H9 (cell line): ENCODE data around the gene CASP14. TPM values are rescaled to one million over a fixed set of nuclear protein-coding genes. Genes with fewer than 3 reads are reported as not detected.

Source experiments
- DNase-seq: peaks from one replicate; pipeline ENCODE4 v3.0.0-alpha.2; 2017
- H2AFZ ChIP-seq: one replicate; pipeline ENCODE4 v1.6.1; 2013; ENCODE audit warnings: mild to moderate bottlenecking, low read length, control low read depth, moderate library complexity
- H2AK5ac ChIP-seq: 2 replicates; pipeline ENCODE4 v1.6.1; 2013; ENCODE audit warnings: low read length, control low read depth, mixed read lengths; ENCODE audit not compliant: insufficient read length
- H2BK120ac ChIP-seq: one replicate; pipeline ENCODE4 v1.6.1; 2013; ENCODE audit warnings: low read depth, mild to moderate bottlenecking, low read length, control low read depth, inconsistent platforms; ENCODE audit not compliant: poor library complexity, severe bottlenecking
- H2BK12ac ChIP-seq: 2 replicates; pipeline ENCODE4 v1.6.1; 2013; ENCODE audit warnings: low read length, control low read depth, mixed read lengths, low read depth; ENCODE audit not compliant: insufficient read length
- H2BK15ac ChIP-seq: 2 replicates; pipeline ENCODE4 v1.6.1; 2013; ENCODE audit warnings: low read depth, low read length, control low read depth
- H2BK20ac ChIP-seq: one replicate; pipeline ENCODE4 v1.6.1; 2013; ENCODE audit warnings: low read depth, mild to moderate bottlenecking, low read length, control low read depth, inconsistent platforms; ENCODE audit not compliant: poor library complexity, severe bottlenecking
- H2BK5ac ChIP-seq: 2 replicates; pipeline ENCODE4 v1.6.1; 2013; ENCODE audit warnings: low read length, control low read depth, mixed read lengths; ENCODE audit not compliant: insufficient read length
- H3K14ac ChIP-seq: 2 replicates; pipeline ENCODE4 v1.6.1; 2013; ENCODE audit warnings: low read length, control low read depth; ENCODE audit not compliant: insufficient read depth
- H3K18ac ChIP-seq: 2 replicates; pipeline ENCODE4 v1.6.1; 2013; ENCODE audit warnings: low read depth, mild to moderate bottlenecking, mixed read lengths, low read length, control low read depth; ENCODE audit not compliant: insufficient read length
- H3K23ac ChIP-seq: 2 replicates; pipeline ENCODE4 v1.6.1; 2013; ENCODE audit warnings: low read length, control low read depth, mixed read lengths, low read depth; ENCODE audit not compliant: insufficient read length
- H3K23me2 ChIP-seq: 2 replicates; pipeline ENCODE4 v1.6.1; 2013; ENCODE audit warnings: low read depth, mild to moderate bottlenecking, mixed read lengths, low read length, control low read depth; ENCODE audit not compliant: insufficient read length, poor library complexity, severe bottlenecking
- H3K27ac ChIP-seq: 2 replicates; pipeline ENCODE4 v1.5.1; 2013; ENCODE audit warnings: low read length, control low read depth, mixed read lengths, low read depth; ENCODE audit not compliant: insufficient read length
- H3K27me3 ChIP-seq: 2 replicates; pipeline ENCODE4 v1.6.1; 2013; ENCODE audit warnings: low read length, control low read depth, inconsistent platforms; ENCODE audit not compliant: insufficient read depth
- H3K4ac ChIP-seq: 2 replicates; pipeline ENCODE4 v1.6.1; 2013; ENCODE audit warnings: low read depth, mild to moderate bottlenecking, control low read depth, inconsistent platforms, low read length, moderate library complexity
- H3K4me1 ChIP-seq: 2 replicates; pipeline ENCODE4 v1.6.1; 2013; ENCODE audit warnings: low read length, control low read depth, inconsistent platforms; ENCODE audit not compliant: insufficient read depth
- H3K4me2 ChIP-seq: 2 replicates; pipeline ENCODE4 v1.6.1; 2013; ENCODE audit warnings: low read length, control low read depth, mixed read lengths; ENCODE audit not compliant: insufficient read length, insufficient read depth
- H3K56ac ChIP-seq: 2 replicates; pipeline ENCODE4 v1.6.1; 2013; ENCODE audit warnings: low read depth, mild to moderate bottlenecking, mixed read lengths, low read length, control low read depth; ENCODE audit not compliant: insufficient read length
- H3K79me1 ChIP-seq: 2 replicates; pipeline ENCODE4 v1.6.1; 2013; ENCODE audit warnings: low read depth, mild to moderate bottlenecking, moderate library complexity, low read length, control low read depth, inconsistent platforms; ENCODE audit not compliant: insufficient read depth, poor library complexity, severe bottlenecking
- H3K79me2 ChIP-seq: 2 replicates; pipeline ENCODE4 v1.6.1; 2013; ENCODE audit warnings: low read length, control low read depth, inconsistent platforms; ENCODE audit not compliant: insufficient read depth
- H3K9ac ChIP-seq: 2 replicates; pipeline ENCODE4 v1.6.1; 2013; ENCODE audit warnings: low read length, control low read depth, mixed read lengths; ENCODE audit not compliant: insufficient read length; ENCODE audit errors: extremely low read depth
- H3K9me3 ChIP-seq: one replicate; pipeline ENCODE4 v1.6.1; 2013; ENCODE audit warnings: low read depth, low read length, inconsistent platforms; ENCODE audit not compliant: control insufficient read depth
- H3T11ph ChIP-seq: one replicate; pipeline ENCODE4 v1.6.1; 2013; ENCODE audit warnings: mild to moderate bottlenecking, low read length, control low read depth, inconsistent platforms
- H4K20me1 ChIP-seq: one replicate; pipeline ENCODE4 v1.6.1; 2013; ENCODE audit not compliant: control insufficient read depth, insufficient read length, insufficient read depth
- H4K5ac ChIP-seq: 2 replicates; pipeline ENCODE4 v1.6.1; 2013; ENCODE audit warnings: low read depth, mild to moderate bottlenecking, mixed read lengths, low read length, control low read depth; ENCODE audit not compliant: insufficient read length
- H4K8ac ChIP-seq: replicated peaks from 2 replicates; pipeline ENCODE4 v1.6.1; 2013; ENCODE audit warnings: low read length, control low read depth, mixed read lengths, low read depth; ENCODE audit not compliant: insufficient read length
- H4K91ac ChIP-seq: 2 replicates; pipeline ENCODE4 v1.6.1; 2013; ENCODE audit warnings: low read depth, mild to moderate bottlenecking, moderate library complexity, mixed read lengths, low read length, control low read depth; ENCODE audit not compliant: insufficient read length
- H3K27ac Mint-ChIP-seq, 3 experiments: 2 replicates in 2 of 3; 3 replicates in 1 of 3; pipeline ENCODE4 v1.8.0; 2020 to 2021; ENCODE audit warnings: mixed read lengths in 3 of 3, mild to moderate bottlenecking in 1 of 3, moderate library complexity in 1 of 3
- H3K27me3 Mint-ChIP-seq: 2 replicates; pipeline ENCODE4 v1.8.0; 2021; ENCODE audit warnings: low read depth, mild to moderate bottlenecking, moderate library complexity, mixed read lengths
- H3K36me3 Mint-ChIP-seq, 3 experiments: 2 replicates in 2 of 3; 3 replicates in 1 of 3; pipeline ENCODE4 v1.8.0; 2020 to 2021; ENCODE audit warnings: low read depth in 3 of 3, mixed read lengths in 3 of 3; ENCODE audit not compliant: insufficient read depth in 1 of 3
- H3K4me1 Mint-ChIP-seq, 2 experiments: 2 replicates each; pipeline ENCODE4 v1.8.0; 2020; ENCODE audit warnings: mixed read lengths in 2 of 2
- H3K4me3 Mint-ChIP-seq, 2 experiments: 2 replicates in 1 of 2; 3 replicates in 1 of 2; pipeline ENCODE4 v1.8.0; 2020 to 2021; ENCODE audit warnings: mild to moderate bottlenecking in 2 of 2, mixed read lengths in 2 of 2, moderate library complexity in 1 of 2
- H3K9me3 Mint-ChIP-seq, 2 experiments: 2 replicates in 1 of 2; 3 replicates in 1 of 2; pipeline ENCODE4 v1.8.0; 2020; ENCODE audit warnings: mild to moderate bottlenecking in 2 of 2, mixed read lengths in 2 of 2, moderate library complexity in 1 of 2
- CTCF ChIP-seq: fragments of 200-600 bp; sonication (generic); conservative IDR thresholded peaks from 3 replicates; pipeline ENCODE4 v1.8.0; 2021; ENCODE audit warnings: antibody characterized with exemption, mild to moderate bottlenecking
- WGBS: extraction: QIAGEN DNeasy Blood & Tissue Kit; methylation state at CpG from one replicate; pipeline ENCODE4 v1.1.7; 2013; ENCODE audit warnings: missing lambda C conversion rate, low lambda C conversion rate, mixed read lengths; ENCODE audit not compliant: insufficient read length; ENCODE audit errors: extremely low coverage; 5-methylcytosine and 5-hydroxymethylcytosine counted together
- total RNA-seq: library from RNA; stranded (reverse); gene quantifications from 2 replicates; pipeline ENCODE4 v1.2.1, GENCODE V29; 2021

The CASP14 gene
- total RNA-seq, 1 experiment from 2014 or later: not detected

- Histone ChIP-seq H3K4me2 (peak overlapping the region; percentile 52), H4K91ac (no peak overlapping the region), H3K79me1 (no peaks in the 10 kb centered on the region), H3K27ac (no peak overlapping the region), H3K23ac (no peak overlapping the region), H3K4me1 (no peaks in the 10 kb centered on the region), H2BK5ac (no peak overlapping the region), H2BK20ac (no peak overlapping the region), H3T11ph (no peak overlapping the region), H2BK120ac (no peak overlapping the region), H3K79me2 (no peaks in the 10 kb centered on the region), H3K9me3 (no peaks in the 10 kb centered on the region), H2AFZ (no peak overlapping the region), H3K14ac (peak overlapping the region; percentile 93), H4K20me1 (no peaks in the 10 kb centered on the region), H3K4ac (no peak overlapping the region; the same call in 1 of the 2 replicates), H3K9ac (no peak overlapping the region), H4K5ac (peak overlapping the region; percentile 19), H2AK5ac (no peak overlapping the region), H3K23me2 (peaks cover 3% of the 10 kb centered on the region), H3K56ac (no peak overlapping the region), H3K27me3 (no peaks in the 10 kb centered on the region), H2BK15ac (no peak overlapping the region), H2BK12ac (peak overlapping the region; percentile 40), H4K8ac (no peak overlapping the region), H3K18ac (peak overlapping the region; percentile 96)
- peak; percentile 79 for DNase-seq
- peaks cover 0 to 8% (median 0%) of the 10 kb centered on the region in 3 experiments; a peak in 2 of 7 replicates for H3K36me3 Mint-ChIP-seq
- WGBS: no CpG with 5 or more reads among the region's 73 CpGs
- no peak overlapping the region for H3K27ac Mint-ChIP-seq
- H3K4me1 Mint-ChIP-seq: 0 out of 4 replicates have a peak, but pooled peaks cover 0 to 4% of the 10 kb centered on the region in 2 experiments
- H3K27me3 Mint-ChIP-seq: peaks cover 36% of the 10 kb centered on the region
- TF ChIP-seq CTCF: no peak
- peak overlapping the region; percentile 35 to 78 for H3K4me3 Mint-ChIP-seq
- H3K9me3 Mint-ChIP-seq: peaks cover 7 to 72% of the 10 kb centered on the region in 2 experiments
Measured at GRCh38 chr19:15010501-15011300, 38.6 kb upstream of the CASP14 start.
